SU-DHL-6 (cell line): ENCODE results near the gene CRTAP.

Experiments used
- EZH2phosphoT487 ChIP-seq: fragments of 200-600 bp; sonication (generic), shearing (Covaris generic); conservative IDR thresholded peaks from 2 replicates; pipeline ENCODE4 v1.6.1; 2018; ENCODE audit warnings: mild to moderate bottlenecking, antibody characterized with exemption, low read length, moderate library complexity, mixed read lengths
- TF ChIP-seq, protein P1 (sequence below): fragments of 200-600 bp; sonication (generic); IDR thresholded peaks from one replicate; pipeline ENCODE4 v1.5.1; 2017; ENCODE audit warnings: antibody characterized with exemption, mild to moderate bottlenecking, low read length, moderate library complexity; ENCODE audit not compliant: insufficient read depth, poor library complexity, severe bottlenecking

DNA sequence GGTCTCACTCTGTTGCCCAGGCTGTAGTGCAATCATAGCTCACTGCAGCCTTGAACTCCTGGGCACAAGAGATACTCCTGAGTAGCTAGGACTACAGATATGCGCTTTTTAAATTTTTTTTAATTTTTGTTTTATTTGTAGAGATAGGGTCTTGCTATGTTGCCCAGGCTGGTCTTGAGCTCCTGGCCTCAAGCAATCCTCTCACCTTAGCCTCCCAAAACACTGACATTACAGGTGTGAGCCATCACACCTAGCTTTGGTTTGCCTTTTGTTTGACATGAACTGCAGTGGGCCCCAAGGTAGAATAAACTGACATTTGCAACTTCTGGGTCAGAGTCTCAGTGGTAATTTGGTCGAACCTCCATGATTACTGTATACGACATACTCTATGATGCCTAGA is 9.0 kb upstream of the CRTAP start:
- TF ChIP-seq, protein P1, sequence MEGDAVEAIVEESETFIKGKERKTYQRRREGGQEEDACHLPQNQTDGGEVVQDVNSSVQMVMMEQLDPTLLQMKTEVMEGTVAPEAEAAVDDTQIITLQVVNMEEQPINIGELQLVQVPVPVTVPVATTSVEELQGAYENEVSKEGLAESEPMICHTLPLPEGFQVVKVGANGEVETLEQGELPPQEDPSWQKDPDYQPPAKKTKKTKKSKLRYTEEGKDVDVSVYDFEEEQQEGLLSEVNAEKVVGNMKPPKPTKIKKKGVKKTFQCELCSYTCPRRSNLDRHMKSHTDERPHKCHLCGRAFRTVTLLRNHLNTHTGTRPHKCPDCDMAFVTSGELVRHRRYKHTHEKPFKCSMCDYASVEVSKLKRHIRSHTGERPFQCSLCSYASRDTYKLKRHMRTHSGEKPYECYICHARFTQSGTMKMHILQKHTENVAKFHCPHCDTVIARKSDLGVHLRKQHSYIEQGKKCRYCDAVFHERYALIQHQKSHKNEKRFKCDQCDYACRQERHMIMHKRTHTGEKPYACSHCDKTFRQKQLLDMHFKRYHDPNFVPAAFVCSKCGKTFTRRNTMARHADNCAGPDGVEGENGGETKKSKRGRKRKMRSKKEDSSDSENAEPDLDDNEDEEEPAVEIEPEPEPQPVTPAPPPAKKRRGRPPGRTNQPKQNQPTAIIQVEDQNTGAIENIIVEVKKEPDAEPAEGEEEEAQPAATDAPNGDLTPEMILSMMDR, result no peak
- no peak for TF ChIP-seq EZH2phosphoT487
